CD4-positive, alpha-beta T cell treated with Interleukin-4 for 4 hours (primary cell): ENCODE results near the gene PLCD1.

ENCODE experiments used
- DNase-seq: peaks from one replicate; pipeline ENCODE4 v3.0.0-alpha.2; 2020

Gene PLCD1

GRCh38 chr3:38016410-38016809, 13.0 kb downstream of the PLCD1 start:
- no peak for DNase-seq

GRCh38 chr3:38015984-38016383, 13.5 kb downstream of the PLCD1 start:
- DNase-seq = no peak

- no peak for DNase-seq
These were observed 14.0 kb downstream of the PLCD1 start for GRCh38 chr3:38015485-38015884.

- DNase-seq = no peak
These were observed 18.3 kb downstream of the PLCD1 start for GRCh38 chr3:38011111-38011510.

GRCh38 chr3:38009807-38010591, 19.4 kb downstream of the PLCD1 start:
- DNase-seq = no peak

GRCh38 chr3:38008971-38009580, 20.4 kb downstream of the PLCD1 start:
- DNase-seq = no peak

GRCh38 chr3:38008191-38008701, 21.2 kb downstream of the PLCD1 start:
- no peak for DNase-seq

GRCh38 chr3:38007754-38008090, 21.7 kb downstream of the PLCD1 start:
- DNase-seq = no peak

- DNase-seq = no peak
These were observed 22.9 kb downstream of the PLCD1 start for GRCh38 chr3:38006445-38006995.

GRCh38 chr3:38006031-38006430, 23.4 kb downstream of the PLCD1 start:
- no peak for DNase-seq

- no peak for DNase-seq
These were observed 24.1 kb downstream of the PLCD1 start for GRCh38 chr3:38005076-38006020.

- peak; percentile 65 for DNase-seq
These were observed 24.9 kb downstream of the PLCD1 start for GRCh38 chr3:38004415-38005075.

- no peak for DNase-seq
These were observed 25.5 kb downstream of the PLCD1 start for GRCh38 chr3:38003817-38004414.

GRCh38 chr3:38003371-38003816, 26.0 kb downstream of the PLCD1 start:
- peak; percentile 51 for DNase-seq

GRCh38 chr3:38002940-38003339, 26.5 kb downstream of the PLCD1 start:
- DNase-seq = no peak

- no peak for DNase-seq
These were observed 27.1 kb downstream of the PLCD1 start for GRCh38 chr3:38002291-38002876.

GRCh38 chr3:38001456-38002081, 27.9 kb downstream of the PLCD1 start:
- DNase-seq = no peak

- no peak for DNase-seq
These were observed 28.4 kb downstream of the PLCD1 start for GRCh38 chr3:38000965-38001455.

- no peak for DNase-seq
These were observed 29.1 kb downstream of the PLCD1 start for GRCh38 chr3:38000242-38000916.

GRCh38 chr3:37999836-38000235, 29.6 kb downstream of the PLCD1 start:
- no peak for DNase-seq
